ENCODE data around the gene POU2F1.

DNA sequence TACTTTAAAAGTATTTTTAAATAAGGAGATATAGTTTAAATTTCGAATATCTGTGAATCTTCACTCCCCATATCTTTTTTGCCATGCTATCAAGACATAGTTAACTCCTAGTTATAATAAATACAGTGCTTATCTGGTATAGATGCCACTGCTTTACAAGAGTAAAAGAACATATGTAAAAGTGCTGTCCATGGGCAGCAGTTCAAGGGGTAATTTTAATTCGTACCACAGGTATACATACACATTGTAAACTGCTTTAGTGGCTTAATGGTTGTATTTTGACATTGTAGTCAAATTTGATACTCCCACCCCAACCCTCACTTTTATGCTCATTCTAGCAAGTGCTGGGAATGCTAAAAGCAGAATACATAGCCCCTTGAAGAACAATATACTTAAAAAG, 18.6 kb downstream of the POU2F1 start:
- no peak for TF ChIP-seq POLR2A (IDR thresholded peaks at IDR 0.05)
- TF ChIP-seq, protein P1, sequence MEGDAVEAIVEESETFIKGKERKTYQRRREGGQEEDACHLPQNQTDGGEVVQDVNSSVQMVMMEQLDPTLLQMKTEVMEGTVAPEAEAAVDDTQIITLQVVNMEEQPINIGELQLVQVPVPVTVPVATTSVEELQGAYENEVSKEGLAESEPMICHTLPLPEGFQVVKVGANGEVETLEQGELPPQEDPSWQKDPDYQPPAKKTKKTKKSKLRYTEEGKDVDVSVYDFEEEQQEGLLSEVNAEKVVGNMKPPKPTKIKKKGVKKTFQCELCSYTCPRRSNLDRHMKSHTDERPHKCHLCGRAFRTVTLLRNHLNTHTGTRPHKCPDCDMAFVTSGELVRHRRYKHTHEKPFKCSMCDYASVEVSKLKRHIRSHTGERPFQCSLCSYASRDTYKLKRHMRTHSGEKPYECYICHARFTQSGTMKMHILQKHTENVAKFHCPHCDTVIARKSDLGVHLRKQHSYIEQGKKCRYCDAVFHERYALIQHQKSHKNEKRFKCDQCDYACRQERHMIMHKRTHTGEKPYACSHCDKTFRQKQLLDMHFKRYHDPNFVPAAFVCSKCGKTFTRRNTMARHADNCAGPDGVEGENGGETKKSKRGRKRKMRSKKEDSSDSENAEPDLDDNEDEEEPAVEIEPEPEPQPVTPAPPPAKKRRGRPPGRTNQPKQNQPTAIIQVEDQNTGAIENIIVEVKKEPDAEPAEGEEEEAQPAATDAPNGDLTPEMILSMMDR (IDR thresholded peaks at IDR 0.05) = no peak

All from tibial nerve (tissue), 3 donors.